Endothelial cell (in vitro differentiated cells): ENCODE data around the gene XYLT1. TPM values are rescaled to one million over a fixed set of nuclear protein-coding genes. Genes with fewer than 3 reads are reported as not detected.

ENCODE experiments used
- DNase-seq: peaks from one replicate; pipeline ENCODE4 v3.0.0; 2021; ENCODE audit warnings: low spot score
- H3K27ac Mint-ChIP-seq: one replicate; pipeline ENCODE4 v1.8.0; 2021; ENCODE audit warnings: mixed read lengths, inconsistent platforms; ENCODE audit not compliant: unreplicated experiment
- H3K27me3 Mint-ChIP-seq: one replicate; pipeline ENCODE4 v1.8.0; 2021; ENCODE audit warnings: mild to moderate bottlenecking, moderate library complexity, mixed read lengths, inconsistent platforms; ENCODE audit not compliant: unreplicated experiment
- H3K36me3 Mint-ChIP-seq: one replicate; pipeline ENCODE4 v1.8.0; 2021; ENCODE audit warnings: mild to moderate bottlenecking, low read depth, mixed read lengths, inconsistent platforms; ENCODE audit not compliant: unreplicated experiment
- H3K4me1 Mint-ChIP-seq: one replicate; pipeline ENCODE4 v1.8.0; 2021; ENCODE audit warnings: mild to moderate bottlenecking, mixed read lengths, inconsistent platforms; ENCODE audit not compliant: unreplicated experiment
- H3K4me3 Mint-ChIP-seq: one replicate; pipeline ENCODE4 v1.8.0; 2021; ENCODE audit warnings: mild to moderate bottlenecking, mixed read lengths, inconsistent platforms; ENCODE audit not compliant: unreplicated experiment
- H3K9me3 Mint-ChIP-seq: one replicate; pipeline ENCODE4 v1.8.0; 2021; ENCODE audit warnings: mixed read lengths, inconsistent platforms; ENCODE audit not compliant: unreplicated experiment
- CTCF ChIP-seq: fragments of 200-600 bp; sonication (generic); IDR thresholded peaks from one replicate; pipeline ENCODE4 v1.5.0; 2021; ENCODE audit warnings: antibody characterized with exemption; ENCODE audit not compliant: unreplicated experiment
- long read RNA-seq: library from polyadenylated mRNA; unstranded; transcript quantifications from one replicate; pipeline ENCODE4 v2.0.0, GENCODE V29; 2020; ENCODE audit not compliant: unreplicated experiment
- total RNA-seq: library from RNA; stranded (reverse); fragmentation: NEBNext Ultra II Directional; extraction: Animal tissue kit (Norgen Biotek cat#: 25700); gene quantifications from one replicate; pipeline ENCODE4 v1.2.1, GENCODE V29; 2021; ENCODE audit not compliant: unreplicated experiment

XYLT1 gene
- total RNA-seq, result 11.1 TPM
- long read RNA-seq, result 0 reads

- peak within 1 kb of the TSS; percentile 98 for H3K4me3 Mint-ChIP-seq
- peaks cover 5% of the 10 kb centered on the region for H3K36me3 Mint-ChIP-seq
- H3K27me3 Mint-ChIP-seq, result peaks cover 15% of the 10 kb centered on the region
- TF ChIP-seq CTCF, result no peak
- peaks cover 19% of the 10 kb centered on the region for H3K4me1 Mint-ChIP-seq
- peak within 1 kb of the TSS; percentile 3 for H3K27ac Mint-ChIP-seq
- peak; percentile 45 for DNase-seq
- no peaks in the 10 kb centered on the region for H3K9me3 Mint-ChIP-seq
Measured at GRCh38 chr16:17470908-17471718, at the start of gene XYLT1. XYLT1 (minus strand) TSS chr16:17470960; CDS start chr16:17470796, 164 bp downstream.

GRCh38 chr16:17520111-17520510 lies 49.4 kb upstream of the XYLT1 start:
- Mint-ChIP-seq H3K27me3 (peaks cover 3% of the 10 kb centered on the region), H3K9me3 (no peaks in the 10 kb centered on the region), H3K4me1 (peaks cover 2% of the 10 kb centered on the region), H3K27ac (no peak overlapping the region), H3K4me3 (no peak overlapping the region), H3K36me3 (no peaks in the 10 kb centered on the region)
- TF ChIP-seq CTCF, result no peak
- no peak for DNase-seq

GRCh38 chr16:17519101-17519955 lies 48.6 kb upstream of the XYLT1 start:
- no peak overlapping the region for H3K27ac Mint-ChIP-seq
- no peaks in the 10 kb centered on the region for H3K4me1 Mint-ChIP-seq
- no peaks in the 10 kb centered on the region for H3K36me3 Mint-ChIP-seq
- peaks cover 3% of the 10 kb centered on the region for H3K27me3 Mint-ChIP-seq
- H3K9me3 Mint-ChIP-seq, result no peaks in the 10 kb centered on the region
- H3K4me3 Mint-ChIP-seq, result no peak overlapping the region
- TF ChIP-seq CTCF, result no peak
- DNase-seq, result no peak

- H3K36me3 Mint-ChIP-seq, result no peaks in the 10 kb centered on the region
- H3K27ac Mint-ChIP-seq, result no peak overlapping the region
- DNase-seq, result no peak
- H3K4me3 Mint-ChIP-seq, result no peak overlapping the region
- no peaks in the 10 kb centered on the region for H3K4me1 Mint-ChIP-seq
- peaks cover 3% of the 10 kb centered on the region for H3K27me3 Mint-ChIP-seq
- no peaks in the 10 kb centered on the region for H3K9me3 Mint-ChIP-seq
- no peak for TF ChIP-seq CTCF
Measured at GRCh38 chr16:17518441-17518840, 47.7 kb upstream of the XYLT1 start.
